Body of pancreas (tissue), 4 donors: Measurements from ENCODE around the gene CFAP97D2. TPM values are rescaled to one million over a fixed set of nuclear protein-coding genes. Genes with fewer than 3 reads are reported as not detected.
A peak's percentile ranks its signal among the peaks of the same experiment; 100 is the strongest.

Experiments
- ATAC-seq: fragments of 150-250 bp; one replicate; pipeline ENCODE4 v1.9.1; 2016
- DNase-seq, 4 donors: peaks; one replicate each; pipeline ENCODE4 v3.0.0-alpha.2; 2019
- H3K27ac ChIP-seq, 4 donors: fragments of 200-600 bp; sonication (generic); 1 replicate in 3 of 4; 2 replicates in 1 of 4; pipeline versions ENCODE4 v1.5.1 to v1.6.1; 2016 to 2019; ENCODE audit warnings: mild to moderate bottlenecking in 1 of 4, mixed read lengths in 1 of 4, moderate library complexity in 1 of 4
- H3K27me3 ChIP-seq, 2 donors: fragments of 200-600 bp; sonication (generic); one replicate each; pipeline ENCODE4 v1.6.0; 2016; ENCODE audit warnings: mild to moderate bottlenecking in 1 of 2
- H3K36me3 ChIP-seq, 2 donors: fragments of 200-600 bp; sonication (generic); replicated peaks in 1 of 2; 2 replicates each; pipeline ENCODE4 v1.5.1; 2016; ENCODE audit warnings: low read depth in 2 of 2; ENCODE audit not compliant: insufficient read depth in 1 of 2
- H3K4me1 ChIP-seq: fragments of 200-600 bp; sonication (generic); one replicate; pipeline ENCODE4 v1.6.0; 2016
- H3K4me3 ChIP-seq, 2 donors: fragments of 200-600 bp; sonication (generic); 1 replicate in 1 of 2; 2 replicates in 1 of 2; pipeline ENCODE4 v1.5.1; 2016 to 2019
- H3K9me3 ChIP-seq, 3 donors: fragments of 200-600 bp; sonication (generic); 1 replicate in 2 of 3; 2 replicates in 1 of 3; pipeline ENCODE4 v1.5.1; 2016
- CTCF ChIP-seq, 7 experiments: fragments of 450-650 bp in 4 of 7; fragments of 200-600 bp in 3 of 7; sonication (generic) in 3 of 7; IDR thresholded peaks; one replicate each; pipeline ENCODE4 v1.5.1; 2016 to 2019; ENCODE audit warnings: antibody characterized with exemption in 7 of 7
- POLR2A ChIP-seq, 3 donors: fragments of 450-650 bp; IDR thresholded peaks; one replicate each; pipeline ENCODE4 v1.6.1; 2016; ENCODE audit warnings: antibody characterized with exemption in 3 of 3, mild to moderate bottlenecking in 2 of 3
- WGBS, 2 donors: methylation state at CpG; one replicate each; pipeline ENCODE4 v1.1.5; 2017; 5-methylcytosine and 5-hydroxymethylcytosine counted together
- intact Hi-C: fragments of 100-400 bp; cut with DNase I; formaldehyde crosslinking; loops from one replicate; pipeline ENCODE4 v1.15.1; 2023
- total RNA-seq, 2 donors: library from RNA; depleted of rRNA; stranded (reverse); fragments of >200 nt; gene quantifications; one replicate each; pipeline ENCODE4 v1.1.0, GENCODE V29; 2016

The CFAP97D2 gene
- total RNA-seq, result not detected

- TF ChIP-seq POLR2A (IDR thresholded peaks at IDR 0.05), result no peak
- no peak for TF ChIP-seq CTCF (IDR thresholded peaks at IDR 0.05)
- ATAC-seq, result no peak
- no peaks in the 10 kb centered on the region for H3K9me3 ChIP-seq
- intact Hi-C loops, result no loop called here
- DNase-seq, result no peak
- no peaks in the 10 kb centered on the region for H3K4me1 ChIP-seq
- no peaks in the 10 kb centered on the region for H3K27me3 ChIP-seq
- 76 to 77% methylated on average over 13 of the region's 13 CpGs for WGBS, 2 donors
- H3K4me3 ChIP-seq, result no peak within 1 kb of the TSS
- no peak within 1 kb of the TSS for H3K27ac ChIP-seq
- no peaks in the 10 kb centered on the region for H3K36me3 ChIP-seq
These were observed at the start of gene CFAP97D2 for GRCh38 chr13:114179087-114179658. Gene CFAP97D2 (plus strand): TSS chr13:114179257. CDS start chr13:114179331, 74 bp downstream.

GRCh38 chr13:114129649-114130062 lies 49.4 kb upstream of the CFAP97D2 start:
- H3K27me3 ChIP-seq, result no peaks in the 10 kb centered on the region
- no peak overlapping the region for H3K4me3 ChIP-seq
- no peak for DNase-seq
- intact Hi-C loops, result no loop called here
- H3K27ac ChIP-seq, result peak overlapping the region in 1 of 4 donors; percentile 54
- peaks cover 27% of the 10 kb centered on the region for H3K4me1 ChIP-seq
- TF ChIP-seq POLR2A (IDR thresholded peaks at IDR 0.05) (no peak), CTCF (IDR thresholded peaks at IDR 0.05) (no peak)
- 64 to 75% methylated on average over 6 to 9 of the region's 9 CpGs for WGBS, 2 donors
- no peaks in the 10 kb centered on the region for H3K36me3 ChIP-seq
- no peaks in the 10 kb centered on the region for H3K9me3 ChIP-seq
- ATAC-seq, result no peak

- intact Hi-C loops, result no loop called here
- Histone ChIP-seq H3K9me3 (no peaks in the 10 kb centered on the region), H3K27ac (peak overlapping the region; percentile 26 to 68 (median 60)), H3K4me3 (no peak overlapping the region), H3K4me1 (peaks cover 27% of the 10 kb centered on the region), H3K36me3 (no peaks in the 10 kb centered on the region), H3K27me3 (no peaks in the 10 kb centered on the region)
- ATAC-seq (no peak), DNase-seq (no peak)
- 43 to 44% methylated on average over 8 to 18 of the region's 18 CpGs for WGBS, 2 donors
- TF ChIP-seq POLR2A (IDR thresholded peaks at IDR 0.05) (no peak), CTCF (IDR thresholded peaks at IDR 0.05) (no peak)
These were observed 48.8 kb upstream of the CFAP97D2 start for GRCh38 chr13:114130131-114130836.

GRCh38 chr13:114130837-114131582 lies 48.0 kb upstream of the CFAP97D2 start:
- Histone ChIP-seq H3K27ac (peak overlapping the region; percentile 26 to 68 (median 60)), H3K27me3 (no peaks in the 10 kb centered on the region), H3K4me1 (peaks cover 27% of the 10 kb centered on the region), H3K36me3 (no peaks in the 10 kb centered on the region), H3K4me3 (peak overlapping the region in 1 of 2 donors; percentile 49), H3K9me3 (no peaks in the 10 kb centered on the region)
- 48 to 51% methylated on average over 23 to 30 of the region's 30 CpGs for WGBS, 2 donors
- peak in 3 of 4 donors; percentile 47 to 52 (median 51) for DNase-seq
- TF ChIP-seq POLR2A (IDR thresholded peaks at IDR 0.05) (peak in 2 of 3 donors; percentile 12 to 13), CTCF (IDR thresholded peaks at IDR 0.05) (no peak)
- intact Hi-C loops, result no loop called here
- no peak for ATAC-seq
